Measurements from ENCODE around the gene PWWP2B. TPM values are rescaled to one million over a fixed set of nuclear protein-coding genes. Genes with fewer than 3 reads are reported as not detected.

The PWWP2B gene
- total and polyA plus RNA-seq, 2 donors (not counting 3 experiments of a cell fraction or from before 2014, with no cell fraction given): 4.6 to 11.8 TPM

GRCh38 chr10:132403511-132404168, 6.6 kb downstream of the PWWP2B start:
- FAIRE-seq (no peak), DNase-seq (ENCODE audit: low read depth, low spot score) (no peak)
- Histone ChIP-seq H3K9ac (replicated peaks; ENCODE audit: extremely low read depth, insufficient read depth, low read length) (no peak overlapping the region), H3K27me3 (ENCODE audit: control insufficient read depth in 2 of 2, insufficient read depth in 2 of 2, low read length in 2 of 2) (no peaks in the 10 kb centered on the region), H4K20me1 (replicated peaks; ENCODE audit: control insufficient read depth, extremely low read depth, insufficient read depth, low read length) (no peaks in the 10 kb centered on the region), H3K9me1 (replicated peaks; ENCODE audit: control insufficient read depth, extremely low read depth, insufficient read depth, low read length) (no peaks in the 10 kb centered on the region), H3K4me1 (ENCODE audit: control insufficient read depth, extremely low read depth, insufficient read depth, low read length) (peaks cover 19% of the 10 kb centered on the region), H3K4me3 (replicated peaks in 1 of 3; ENCODE audit: insufficient read depth in 1 of 3, low read depth in 1 of 3, low read length in 3 of 3) (no peak overlapping the region), H3K36me3 (ENCODE audit: control insufficient read depth in 2 of 2, extremely low read depth in 1 of 2, insufficient read depth in 2 of 2, low read length in 2 of 2) (peaks cover 0 to 5% of the 10 kb centered on the region in 2 experiments), H3K79me2 (ENCODE audit: control insufficient read depth, insufficient read depth, low read length) (peaks cover 37% of the 10 kb centered on the region), H3K9me3 (replicated peaks; ENCODE audit: control insufficient read depth, insufficient read depth, low read length) (no peaks in the 10 kb centered on the region), H3K27ac (ENCODE audit: insufficient read depth, low read depth, low read length) (no peak overlapping the region), H3K4me2 (ENCODE audit: insufficient read depth, low read length) (no peak overlapping the region), H2AFZ (ENCODE audit: low read depth, low read length) (no peak overlapping the region)
- POLR2A ChIA-PET: no interaction called here
- dilution Hi-C loops (cut with MboI; ENCODE audit: extremely low pct_ligation_motif_present, low sequenced_read_pairs) (no loop called here), intact Hi-C loops (cut with micrococcal nuclease) (no loop called here)
- TF ChIP-seq FOS (IDR thresholded peaks at IDR 0.05; ENCODE audit: borderline replicate concordance, insufficient read depth, low read length) (no peak), GATA2 (IDR thresholded peaks at IDR 0.05; ENCODE audit: insufficient read depth, insufficient read length, low read depth, low read length) (no peak), POLR2AphosphoS5 (IDR thresholded peaks at IDR 0.05; ENCODE audit: insufficient read depth, low read depth, low read length) (no peak), MAX (IDR thresholded peaks at IDR 0.05; ENCODE audit: insufficient read depth, insufficient read length) (no peak), JUN (IDR thresholded peaks at IDR 0.05; ENCODE audit: borderline replicate concordance, insufficient read depth, insufficient read length, low read depth) (no peak), POLR2A (IDR thresholded peaks at IDR 0.05; ENCODE audit: low read depth, low read length) (no peak), EZH2 (IDR thresholded peaks at IDR 0.05; ENCODE audit: borderline replicate concordance, low read depth, low read length, severe bottlenecking) (no peak), MYC (IDR thresholded peaks at IDR 0.05; ENCODE audit: low read depth, low read length) (no peak), CTCF (IDR thresholded peaks at IDR 0.05; ENCODE audit: extremely low read depth in 1 of 2, insufficient read depth in 1 of 2, low read depth in 1 of 2, low read length in 2 of 2) (no peak)
- CTCF ChIA-PET: interaction anchor here (1.0 kb wide), 1 partner anchor 41 kb away, joined by 3 read pairs; no protein-coding TSS in a partner anchor
- BruUV-seq (replicated peaks): no TSS peak
